HCEC 1CT (cell line): ENCODE measurements around the gene SCYL3.
"Not testable (repeated sequence)": the region's sequence is repeated elsewhere in the genome, so short reads cannot be mapped to it uniquely, and the experiment has no call there.

Experiments used
- DNase-seq: peaks from one replicate; pipeline ENCODE4 v3.0.0-alpha.2; 2017

SCYL3 gene

GRCh38 chr1:169896013-169896412 is 2.3 kb upstream of the SCYL3 start:
- DNase-seq = no peak

DNA sequence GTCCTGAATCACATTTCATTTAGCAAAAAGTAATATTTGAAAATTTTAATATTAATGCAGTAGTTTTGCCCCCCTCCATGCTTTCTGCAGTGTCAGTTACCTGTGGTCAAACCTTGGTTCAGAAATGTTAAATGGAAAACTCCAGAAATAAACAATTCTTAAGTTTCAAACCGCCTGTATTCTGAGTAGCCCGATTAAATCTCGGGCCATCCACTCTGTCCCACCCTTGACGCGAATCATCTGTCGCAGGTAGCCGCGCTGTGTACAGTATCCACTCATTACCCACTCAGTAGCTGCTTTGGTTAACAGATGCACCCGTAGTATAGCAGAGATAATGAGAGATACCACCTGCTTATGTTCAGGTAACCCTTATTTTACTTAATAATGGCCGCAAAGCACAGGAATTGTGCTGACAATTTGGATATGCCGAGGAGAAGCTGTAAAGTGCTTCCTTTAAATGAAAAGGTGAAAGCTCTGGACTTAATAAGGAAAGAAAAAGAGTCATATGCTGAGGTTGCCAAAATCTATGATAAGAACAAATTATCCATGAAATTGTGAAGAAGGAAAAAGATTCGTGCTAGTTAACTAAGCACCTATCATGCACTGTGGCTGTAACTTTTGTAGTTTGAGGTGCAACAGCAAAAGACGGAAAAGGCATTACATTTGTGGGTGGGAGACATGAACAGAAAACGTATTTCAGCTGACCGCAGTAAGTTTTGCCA is 889 bp upstream of the SCYL3 start:
- DNase-seq = no peak

- peak; percentile 23 for DNase-seq
These were observed 610 bp downstream of the SCYL3 start for GRCh38 chr1:169892927-169893644.

DNA sequence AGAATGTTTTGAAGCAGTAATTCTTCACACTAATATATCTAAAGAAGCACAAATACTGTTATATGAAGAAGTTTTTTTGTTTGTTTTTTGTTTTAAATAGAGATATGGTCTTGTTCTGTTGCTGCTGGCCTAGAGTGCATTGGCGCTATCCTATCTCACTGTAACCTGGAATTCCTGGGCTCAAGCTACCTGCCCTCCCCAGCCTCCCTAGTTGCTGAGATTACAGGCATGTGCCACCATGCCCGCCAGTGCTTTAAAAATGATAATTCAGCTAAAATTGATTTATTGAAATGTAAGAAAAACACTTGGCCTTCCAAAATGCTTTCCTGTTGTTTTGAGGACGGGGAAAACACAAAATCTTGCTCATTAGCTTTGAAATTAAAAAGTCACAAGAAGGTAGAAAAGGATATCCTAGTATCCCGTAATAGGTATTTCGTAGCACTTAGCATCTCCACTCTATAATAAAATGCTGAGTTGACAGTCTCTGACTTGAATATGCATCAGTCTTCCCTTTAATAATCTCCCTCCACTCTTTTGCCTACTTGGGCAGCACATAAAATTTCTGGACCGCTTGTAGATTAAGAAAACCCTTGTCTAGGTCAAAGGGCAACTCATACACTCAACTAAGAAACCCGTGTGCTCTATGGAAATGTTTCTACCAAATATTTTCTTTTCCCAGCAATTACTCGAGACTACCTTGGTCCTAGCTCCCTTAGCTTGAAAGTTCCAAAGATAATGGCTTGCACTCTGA is 1.3 kb downstream of the SCYL3 start:
- DNase-seq = no peak

GRCh38 chr1:169891539-169891885 is 2.2 kb downstream of the SCYL3 start:
- DNase-seq = no peak

- no peak for DNase-seq
These were observed 2.7 kb downstream of the SCYL3 start for GRCh38 chr1:169890761-169891538.

GRCh38 chr1:169889871-169890270 is 3.8 kb downstream of the SCYL3 start:
- no peak for DNase-seq

DNA sequence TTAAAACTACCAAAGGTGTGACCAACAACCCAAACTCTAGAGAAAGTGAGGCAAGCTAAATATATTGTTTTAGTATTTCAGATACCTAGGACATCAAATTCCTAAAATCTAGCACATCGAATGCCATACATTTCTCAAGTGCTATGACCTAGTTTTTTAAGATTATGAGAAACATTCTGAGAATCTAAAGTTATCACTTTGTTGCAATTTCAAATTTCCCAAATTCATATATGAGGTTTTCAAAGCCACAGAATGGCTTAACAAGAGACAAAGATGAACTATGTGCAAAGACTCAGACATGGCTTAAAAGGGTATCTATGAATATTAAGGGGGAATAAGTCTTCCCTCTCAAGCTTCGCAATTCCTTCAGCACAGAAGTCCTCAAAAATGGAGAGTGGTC is 6.8 kb downstream of the SCYL3 start:
- no peak for DNase-seq

GRCh38 chr1:169886422-169886821 is 7.3 kb downstream of the SCYL3 start:
- DNase-seq = peak; percentile 30

DNA sequence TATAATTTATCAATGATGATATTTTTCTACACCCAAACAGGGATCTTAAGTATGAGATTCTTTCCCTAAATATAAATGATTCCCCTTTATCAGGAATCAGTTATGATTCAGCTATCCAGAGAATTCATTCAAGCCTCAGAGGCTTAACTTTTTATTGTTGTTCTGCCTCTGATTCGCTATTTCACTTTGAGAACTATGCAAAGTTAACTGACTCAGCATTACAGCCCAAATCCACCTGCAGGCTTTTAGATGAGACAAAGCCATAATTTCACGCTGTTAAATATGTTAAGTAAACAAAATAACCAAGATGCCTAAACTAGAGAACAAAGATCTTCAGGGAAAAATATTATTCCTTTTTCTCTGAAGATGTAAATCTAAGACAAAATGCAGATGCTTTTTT is 8.5 kb downstream of the SCYL3 start:
- DNase-seq = no peak

DNA sequence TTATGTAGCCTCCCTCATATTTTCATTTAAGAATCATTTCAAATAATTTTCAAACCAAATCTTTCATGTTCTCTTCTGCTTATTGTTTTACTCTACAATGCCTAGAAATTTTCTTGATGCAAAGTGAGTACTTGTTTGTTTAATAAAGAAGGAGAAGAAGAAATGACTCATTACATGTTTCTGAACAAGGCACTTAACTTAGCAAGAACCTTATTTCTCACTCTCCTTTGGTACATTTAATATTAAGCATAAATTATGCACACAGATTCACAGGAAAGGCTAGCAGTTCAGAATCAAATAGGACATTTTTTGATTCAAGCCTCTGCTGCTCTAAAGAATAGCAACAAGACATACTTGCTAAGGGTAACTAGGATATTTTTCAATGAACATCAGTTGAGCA is 9.1 kb downstream of the SCYL3 start:
- DNase-seq = peak; percentile 14

GRCh38 chr1:169882039-169882511 is 11.6 kb downstream of the SCYL3 start:
- DNase-seq = no peak

DNA sequence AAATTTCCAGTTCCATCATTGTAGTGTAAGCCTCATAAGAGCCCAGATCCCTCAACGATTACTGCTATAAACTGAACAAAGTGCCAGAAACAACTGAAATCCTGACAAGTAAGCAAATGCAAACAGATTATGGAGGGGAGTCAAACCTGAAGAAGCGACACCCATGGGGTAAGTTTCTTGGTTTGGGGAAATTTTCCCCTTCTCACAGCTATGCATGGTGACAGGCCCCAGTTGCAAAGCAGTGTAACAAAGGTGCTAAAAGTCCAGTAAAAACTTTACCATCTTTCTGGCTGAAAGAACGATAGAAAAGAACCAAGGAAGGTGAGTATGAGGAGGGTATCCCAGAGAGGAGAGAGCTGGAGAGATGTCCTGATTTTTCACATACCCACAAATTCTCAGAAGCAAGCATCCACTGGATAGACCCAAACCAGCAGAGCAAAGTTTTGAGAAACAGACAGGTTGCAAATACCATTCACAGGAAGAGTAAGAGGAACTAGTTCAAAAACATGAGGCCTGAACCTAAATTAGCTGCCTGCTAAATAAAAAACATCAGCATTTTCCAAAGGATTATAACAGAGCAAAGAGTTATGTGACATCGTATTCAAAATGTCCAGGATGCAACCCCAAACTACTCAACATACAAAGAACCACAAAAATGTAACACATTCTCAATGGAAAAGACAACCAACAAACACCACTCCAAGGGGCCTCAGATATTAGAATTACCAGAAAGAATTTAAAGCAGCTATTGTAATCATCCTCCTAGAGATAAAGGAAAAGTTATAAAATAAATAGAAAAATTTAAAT is 14.5 kb downstream of the SCYL3 start:
- DNase-seq = no peak

DNA sequence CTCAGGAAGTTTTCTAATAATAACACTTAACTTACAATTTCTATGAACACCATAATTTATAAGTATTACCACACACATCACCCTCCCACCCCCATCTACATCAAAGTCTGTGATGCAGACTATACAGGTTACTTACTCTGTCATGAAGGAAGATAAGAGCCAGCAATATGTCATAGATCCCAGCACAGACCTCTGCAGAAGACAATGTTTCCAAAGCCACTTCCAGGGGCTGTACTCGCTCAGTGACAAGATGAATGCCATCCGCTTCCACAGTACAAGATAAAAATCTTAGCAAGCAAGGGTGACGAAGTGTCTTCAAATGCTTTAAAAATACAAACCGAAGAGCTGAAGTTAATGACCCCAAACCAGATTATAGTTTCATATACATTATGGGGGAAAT is 15.2 kb downstream of the SCYL3 start:
- no peak for DNase-seq

DNA sequence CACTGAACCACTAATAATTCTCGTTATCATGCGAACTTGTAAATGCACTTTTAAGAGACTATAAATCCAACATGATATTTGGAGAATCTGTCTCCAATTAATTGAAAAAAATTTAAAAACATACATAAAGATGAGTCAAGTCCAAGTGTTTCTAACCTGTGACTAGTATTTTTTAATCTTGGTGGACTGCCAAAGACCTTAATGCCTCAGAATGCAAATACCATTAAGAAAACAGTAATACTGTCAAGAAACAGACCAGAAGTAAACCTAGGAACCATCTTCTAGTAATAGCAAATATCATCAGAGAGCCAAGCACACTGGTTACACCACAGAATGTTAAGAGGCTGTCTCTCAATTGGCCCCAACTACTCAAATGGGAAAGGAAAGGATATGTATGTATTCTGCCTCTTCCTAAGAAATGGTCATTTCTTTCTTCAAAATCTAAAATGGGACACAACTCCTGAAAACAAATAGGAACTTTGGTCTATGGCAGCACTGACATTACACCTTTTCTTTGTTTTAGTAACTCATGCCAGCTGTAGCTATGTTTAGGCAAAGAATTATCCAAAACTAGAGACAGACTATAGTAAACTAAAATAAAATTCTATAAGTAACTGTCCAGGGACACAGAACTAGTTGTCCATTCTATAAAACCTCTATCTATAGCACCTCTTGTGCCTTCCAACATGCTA is 15.8 kb downstream of the SCYL3 start:
- peak; percentile 55 for DNase-seq

GRCh38 chr1:169874229-169874628 is 19.5 kb downstream of the SCYL3 start:
- DNase-seq = peak; percentile 73

DNA sequence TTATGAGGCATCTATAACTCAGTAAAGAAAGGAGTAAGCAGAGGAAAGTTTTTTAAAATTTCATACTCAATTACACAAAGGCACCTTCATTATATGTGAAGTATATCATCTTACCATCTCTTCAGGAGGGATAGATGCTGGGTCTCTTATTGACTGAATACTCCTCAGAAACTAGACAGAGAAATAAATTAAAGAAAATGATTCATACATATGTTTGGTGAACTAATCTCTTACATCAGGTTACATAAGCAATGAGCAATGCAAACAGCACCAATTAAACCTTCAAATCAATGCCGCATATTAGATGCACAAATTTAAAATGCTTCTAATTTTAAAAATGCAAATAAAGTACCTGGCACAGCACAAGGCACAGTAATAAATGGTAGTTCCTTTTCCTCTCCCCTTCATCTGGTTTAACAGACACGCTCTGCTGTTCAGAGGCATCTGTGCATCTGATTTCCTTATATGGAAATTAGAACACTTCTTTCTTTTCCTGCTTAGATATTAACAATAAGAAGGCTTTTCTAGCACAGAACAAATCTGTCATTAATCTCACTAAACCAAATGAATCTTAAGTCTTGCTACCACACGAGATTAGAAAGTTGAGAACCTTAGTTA is 20.0 kb downstream of the SCYL3 start:
- peak; percentile 21 for DNase-seq

DNA sequence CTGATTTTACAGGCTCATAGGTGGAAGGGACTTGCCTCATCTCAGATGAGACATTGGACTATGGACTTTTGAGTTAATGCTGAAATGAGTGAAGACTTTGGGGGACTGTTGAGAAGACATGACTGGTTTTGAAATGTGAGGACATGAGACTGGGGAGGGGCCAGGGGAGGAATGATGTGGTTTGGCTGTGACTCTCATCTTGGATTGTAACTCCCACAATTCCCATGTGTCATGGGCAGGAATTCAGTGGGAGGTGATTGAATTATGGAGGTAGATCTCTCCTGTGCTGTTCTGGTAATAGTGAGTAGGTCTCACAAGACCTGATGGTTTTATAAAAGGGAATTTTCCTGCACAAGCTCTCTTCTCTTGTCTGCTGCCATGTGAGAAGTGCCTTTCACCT is 20.8 kb downstream of the SCYL3 start:
- DNase-seq = no peak

DNA sequence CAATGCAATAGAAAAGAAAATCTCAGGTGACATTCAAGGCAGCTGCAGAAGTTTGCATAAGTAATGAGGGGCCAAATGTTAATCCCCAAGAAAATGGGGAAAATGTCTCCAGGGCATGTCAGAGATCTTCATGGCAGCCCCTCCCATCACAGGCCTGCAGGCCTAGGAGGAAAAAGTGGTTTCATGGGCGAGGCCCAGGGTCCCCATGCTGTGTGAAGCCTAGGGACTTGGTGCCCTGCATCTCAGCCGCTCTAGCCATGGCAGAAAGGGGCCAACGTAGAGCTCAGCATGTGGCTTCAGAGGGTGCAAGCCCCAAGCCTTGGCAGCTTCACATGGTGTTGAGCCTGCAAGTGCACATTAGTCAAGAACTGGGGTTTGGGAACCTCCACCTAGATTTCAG is 21.7 kb downstream of the SCYL3 start:
- not testable (repeated sequence) for DNase-seq

GRCh38 chr1:169869426-169869825 is 24.3 kb downstream of the SCYL3 start:
- no peak for DNase-seq

DNA sequence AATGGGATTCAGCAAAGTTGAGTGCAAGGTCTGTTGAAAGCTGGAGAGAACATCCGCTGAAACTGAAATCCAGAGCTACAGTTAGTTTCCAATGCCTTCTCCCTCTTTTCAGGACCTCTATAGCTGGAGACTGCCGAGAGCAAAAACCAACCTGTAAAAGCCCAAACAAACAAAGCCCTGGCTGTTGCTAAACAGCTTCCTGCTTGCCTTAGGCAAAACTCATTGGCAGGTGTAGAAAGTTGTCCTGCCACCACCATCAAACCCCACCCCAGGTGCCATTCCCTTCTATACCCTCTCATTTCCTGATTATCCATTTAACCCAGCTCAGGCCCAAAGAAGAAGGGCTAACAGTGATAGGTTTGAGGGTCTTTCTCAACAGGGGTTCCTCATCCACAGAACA is 24.7 kb downstream of the SCYL3 start:
- DNase-seq = no peak
